HUES48 (cell line): Measurements from ENCODE around the gene CNTNAP2.

Experiments
- H3K27ac ChIP-seq: one replicate; pipeline ENCODE4 v1.7.0; 2013; ENCODE audit warnings: low read depth, low read length, inconsistent platforms
- H3K27me3 ChIP-seq: 2 replicates; pipeline ENCODE4 v1.6.1; 2013; ENCODE audit warnings: mild to moderate bottlenecking, low read length; ENCODE audit not compliant: control insufficient read depth, insufficient read depth
- H3K36me3 ChIP-seq: 2 replicates; pipeline ENCODE4 v1.6.1; 2013; ENCODE audit warnings: low read length; ENCODE audit not compliant: control insufficient read depth, insufficient read depth
- H3K4me1 ChIP-seq: 2 replicates; pipeline ENCODE4 v1.6.1; 2013; ENCODE audit warnings: mild to moderate bottlenecking, low read length; ENCODE audit not compliant: control insufficient read depth, insufficient read depth
- H3K4me3 ChIP-seq: 2 replicates; pipeline ENCODE4 v1.5.1; 2013; ENCODE audit warnings: mild to moderate bottlenecking, low read depth, low read length
- H3K9ac ChIP-seq: 2 replicates; pipeline ENCODE4 v1.6.1; 2013; ENCODE audit warnings: mild to moderate bottlenecking, low read depth, low read length, moderate library complexity
- H3K9me3 ChIP-seq: 2 replicates; pipeline ENCODE4 v1.6.1; 2013; ENCODE audit warnings: low read length; ENCODE audit not compliant: control insufficient read depth, insufficient read depth

CNTNAP2 gene

GRCh38 chr7:148017126-148017525 lies 1900.5 kb downstream of the CNTNAP2 start:
- H3K4me3 ChIP-seq = no peak overlapping the region
- H3K9ac ChIP-seq = no peak overlapping the region
- H3K27me3 ChIP-seq = peaks cover 17% of the 10 kb centered on the region
- H3K27ac ChIP-seq = no peak overlapping the region
- peaks cover 22% of the 10 kb centered on the region for H3K4me1 ChIP-seq
- H3K9me3 ChIP-seq = no peaks in the 10 kb centered on the region
- no peaks in the 10 kb centered on the region for H3K36me3 ChIP-seq

DNA sequence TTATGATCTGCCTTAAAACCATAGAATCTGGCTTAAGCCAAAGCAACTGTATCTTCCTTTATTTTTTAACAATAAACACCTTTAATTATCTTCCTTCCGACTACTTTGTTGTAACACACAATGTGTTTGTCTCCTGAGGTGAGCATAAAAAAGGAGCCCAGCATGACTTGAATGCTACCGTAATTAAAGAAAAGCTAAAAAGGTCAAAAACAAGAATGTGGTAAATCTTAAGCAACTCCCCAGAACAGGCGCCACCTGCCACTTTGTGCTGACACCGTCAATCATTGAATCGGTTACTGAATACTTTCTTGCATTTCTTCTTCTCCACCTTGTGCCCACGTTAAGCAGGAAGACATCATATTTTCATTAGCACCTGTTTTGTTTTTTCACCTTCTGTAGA lies 1904.1 kb downstream of the CNTNAP2 start:
- Histone ChIP-seq H3K9ac (no peak overlapping the region), H3K27me3 (peaks cover 17% of the 10 kb centered on the region), H3K4me1 (peaks cover 19% of the 10 kb centered on the region), H3K36me3 (no peaks in the 10 kb centered on the region), H3K4me3 (no peak overlapping the region), H3K9me3 (no peaks in the 10 kb centered on the region), H3K27ac (no peak overlapping the region)

- Histone ChIP-seq H3K27ac (no peak overlapping the region), H3K36me3 (no peaks in the 10 kb centered on the region), H3K27me3 (peaks cover 17% of the 10 kb centered on the region), H3K4me3 (no peak overlapping the region), H3K4me1 (peaks cover 22% of the 10 kb centered on the region), H3K9ac (no peak overlapping the region), H3K9me3 (no peaks in the 10 kb centered on the region)
These were observed 1905.0 kb downstream of the CNTNAP2 start for GRCh38 chr7:148021507-148022045.

DNA sequence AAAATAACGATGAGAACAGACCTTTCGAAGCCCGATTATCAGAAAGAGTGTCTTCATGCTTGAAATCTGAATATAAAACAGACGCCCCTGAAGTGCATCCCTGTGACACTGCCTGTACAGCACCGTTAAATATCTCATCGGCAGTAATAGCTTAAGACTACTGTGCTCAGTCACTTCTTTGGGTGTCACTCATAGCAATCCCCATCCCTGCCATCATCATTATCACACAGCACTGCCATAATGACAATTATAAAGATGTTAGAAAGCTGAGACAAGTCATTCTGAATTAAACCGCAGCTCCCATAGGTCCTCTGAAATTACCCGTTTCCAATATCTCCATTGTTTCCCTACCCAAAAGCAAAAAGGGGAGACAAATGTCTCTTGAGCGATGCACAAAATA lies 1906.2 kb downstream of the CNTNAP2 start:
- H3K4me3 ChIP-seq = no peak overlapping the region
- H3K27me3 ChIP-seq = peaks cover 17% of the 10 kb centered on the region
- H3K9me3 ChIP-seq = no peaks in the 10 kb centered on the region
- H3K9ac ChIP-seq = no peak overlapping the region
- no peak overlapping the region for H3K27ac ChIP-seq
- peaks cover 23% of the 10 kb centered on the region for H3K4me1 ChIP-seq
- no peaks in the 10 kb centered on the region for H3K36me3 ChIP-seq

- Histone ChIP-seq H3K4me1 (peaks cover 8% of the 10 kb centered on the region), H3K9ac (no peak overlapping the region), H3K27me3 (peaks cover 4% of the 10 kb centered on the region), H3K27ac (no peak overlapping the region), H3K9me3 (no peaks in the 10 kb centered on the region), H3K4me3 (no peak overlapping the region), H3K36me3 (no peaks in the 10 kb centered on the region)
These were observed 1910.1 kb downstream of the CNTNAP2 start for GRCh38 chr7:148026713-148027112.

DNA sequence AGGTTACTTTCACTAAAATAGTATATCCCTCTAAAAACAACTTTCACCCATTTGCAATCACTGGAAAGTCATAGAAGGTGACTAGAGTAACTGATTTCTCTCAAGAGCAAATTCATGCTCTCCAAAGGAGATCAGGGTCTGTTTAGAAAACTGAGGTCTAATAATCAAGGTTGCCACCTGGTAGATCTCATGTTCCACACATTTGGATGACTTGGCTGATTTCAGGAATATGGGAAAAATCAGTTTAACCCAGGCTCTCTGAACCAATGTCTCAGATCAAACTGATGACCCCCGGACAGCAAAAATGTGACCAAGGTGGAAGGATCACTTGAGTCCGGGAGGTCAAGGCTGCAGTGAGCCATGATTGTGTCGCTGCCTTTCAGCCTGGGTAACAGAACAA lies 1911.6 kb downstream of the CNTNAP2 start:
- Histone ChIP-seq H3K4me1 (peaks cover 4% of the 10 kb centered on the region; the same call in 1 of the 2 replicates), H3K36me3 (no peaks in the 10 kb centered on the region), H3K27ac (no peak overlapping the region), H3K9me3 (no peaks in the 10 kb centered on the region), H3K27me3 (no peaks in the 10 kb centered on the region; the same call in 1 of the 2 replicates), H3K4me3 (no peak overlapping the region), H3K9ac (no peak overlapping the region)

GRCh38 chr7:148031019-148031418 lies 1914.4 kb downstream of the CNTNAP2 start:
- H3K9me3 ChIP-seq = no peaks in the 10 kb centered on the region
- H3K27ac ChIP-seq = no peak overlapping the region
- H3K9ac ChIP-seq = no peak overlapping the region
- H3K36me3 ChIP-seq = no peaks in the 10 kb centered on the region
- no peak overlapping the region for H3K4me3 ChIP-seq
- H3K27me3 ChIP-seq = no peaks in the 10 kb centered on the region; the same call in 1 of the 2 replicates
- peaks cover 4% of the 10 kb centered on the region; the same call in 1 of the 2 replicates for H3K4me1 ChIP-seq

DNA sequence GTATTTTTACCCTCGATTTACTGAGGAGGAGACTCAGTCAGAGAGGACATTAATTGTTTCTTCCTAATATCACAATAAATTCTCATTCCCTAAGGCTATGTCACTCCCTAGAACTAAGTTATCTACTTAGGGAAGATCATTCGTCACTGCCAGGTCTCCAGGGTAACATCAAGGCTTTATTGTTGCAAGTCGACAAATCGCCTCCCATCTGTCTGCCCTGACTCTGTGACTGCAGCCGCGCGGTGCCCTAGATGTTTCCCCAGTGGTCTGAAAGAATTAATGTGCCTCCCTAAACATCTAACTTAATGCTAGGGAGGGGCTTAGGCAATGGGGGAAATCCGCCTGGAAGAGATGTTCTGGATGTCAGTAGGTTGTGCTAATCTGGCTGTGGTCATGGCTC lies 1915.2 kb downstream of the CNTNAP2 start:
- Histone ChIP-seq H3K9me3 (no peaks in the 10 kb centered on the region), H3K27ac (no peak overlapping the region), H3K27me3 (no peaks in the 10 kb centered on the region; the same call in 1 of the 2 replicates), H3K4me3 (no peak overlapping the region), H3K9ac (no peak overlapping the region), H3K36me3 (no peaks in the 10 kb centered on the region), H3K4me1 (no peaks in the 10 kb centered on the region)

GRCh38 chr7:148035950-148036349 lies 1919.3 kb downstream of the CNTNAP2 start:
- no peaks in the 10 kb centered on the region for H3K36me3 ChIP-seq
- no peaks in the 10 kb centered on the region for H3K4me1 ChIP-seq
- H3K27me3 ChIP-seq = no peaks in the 10 kb centered on the region; the same call in 1 of the 2 replicates
- H3K4me3 ChIP-seq = no peak overlapping the region
- no peak overlapping the region for H3K27ac ChIP-seq
- H3K9me3 ChIP-seq = no peaks in the 10 kb centered on the region
- no peak overlapping the region for H3K9ac ChIP-seq

GRCh38 chr7:148037044-148037443 lies 1920.4 kb downstream of the CNTNAP2 start:
- H3K9ac ChIP-seq = no peak overlapping the region
- no peaks in the 10 kb centered on the region for H3K36me3 ChIP-seq
- no peaks in the 10 kb centered on the region for H3K4me1 ChIP-seq
- no peaks in the 10 kb centered on the region; the same call in 1 of the 2 replicates for H3K27me3 ChIP-seq
- H3K9me3 ChIP-seq = no peaks in the 10 kb centered on the region
- no peak overlapping the region for H3K27ac ChIP-seq
- H3K4me3 ChIP-seq = no peak overlapping the region

DNA sequence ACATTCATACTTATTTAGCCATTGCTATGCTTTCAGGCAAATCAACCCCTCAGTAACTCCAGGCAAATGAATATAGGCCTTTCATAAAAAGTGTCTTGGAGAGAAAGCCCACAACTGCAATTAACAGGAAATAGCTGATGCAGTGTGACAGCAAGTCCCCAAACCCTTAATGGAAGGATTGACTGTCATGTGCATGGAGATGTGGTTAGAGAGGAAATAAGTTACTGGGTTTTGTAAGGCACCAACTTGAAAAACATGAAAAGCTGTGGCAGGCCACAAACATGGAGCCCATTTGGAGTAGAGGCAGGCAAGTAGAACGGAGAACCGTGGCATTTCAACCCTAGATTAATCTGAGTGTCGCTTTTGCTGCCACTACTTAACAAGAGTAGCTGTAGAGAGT lies 1924.6 kb downstream of the CNTNAP2 start:
- H3K27me3 ChIP-seq = no peaks in the 10 kb centered on the region
- H3K36me3 ChIP-seq = no peaks in the 10 kb centered on the region
- H3K9ac ChIP-seq = no peak overlapping the region
- H3K4me3 ChIP-seq = no peak overlapping the region
- no peaks in the 10 kb centered on the region for H3K4me1 ChIP-seq
- no peaks in the 10 kb centered on the region for H3K9me3 ChIP-seq
- no peak overlapping the region for H3K27ac ChIP-seq
